Skin of body (tissue), 2 donors: ENCODE results near the gene RAP2B. TPM values are rescaled to one million over a fixed set of nuclear protein-coding genes. Genes with fewer than 3 reads are reported as not detected.

ENCODE experiments used
- DNase-seq: peaks from one replicate; lab custom pipeline; 2025; lab: John Stamatoyannopoulos, UW
- total RNA-seq: library from RNA; depleted of rRNA; stranded (reverse); fragments of >200 nt; gene quantifications from one replicate; pipeline ENCODE4 v1.2.3, GENCODE V29; 2014

The RAP2B gene
- total RNA-seq, 1 donor from 2014 or later = 14.9 TPM

- peak; percentile 95 for DNase-seq
Measured at GRCh38 chr3:153160451-153161137, 1.4 kb upstream of the RAP2B start.

- peak; percentile 100 for DNase-seq
Measured at GRCh38 chr3:153161138-153161713, 800 bp upstream of the RAP2B start.

- no peak for DNase-seq
Measured at GRCh38 chr3:153162513-153163392, 727 bp downstream of the RAP2B start.

GRCh38 chr3:153163393-153163724 lies 1.3 kb downstream of the RAP2B start:
- DNase-seq = no peak

GRCh38 chr3:153163756-153164550 lies 1.9 kb downstream of the RAP2B start:
- peak; percentile 29 for DNase-seq

GRCh38 chr3:153165261-153165681 lies 3.2 kb downstream of the RAP2B start:
- no peak for DNase-seq

- no peak for DNase-seq
Measured at GRCh38 chr3:153166206-153166605, 4.2 kb downstream of the RAP2B start.

- no peak for DNase-seq
Measured at GRCh38 chr3:153166796-153167195, 4.8 kb downstream of the RAP2B start.

GRCh38 chr3:153169793-153170383 lies 7.9 kb downstream of the RAP2B start:
- no peak for DNase-seq

- no peak for DNase-seq
Measured at GRCh38 chr3:153171256-153171655, 9.2 kb downstream of the RAP2B start.

- DNase-seq = no peak
Measured at GRCh38 chr3:153171918-153172317, 9.9 kb downstream of the RAP2B start.

GRCh38 chr3:153172796-153173757 lies 11.1 kb downstream of the RAP2B start:
- no peak for DNase-seq

GRCh38 chr3:153173758-153174516 lies 11.9 kb downstream of the RAP2B start:
- no peak for DNase-seq

GRCh38 chr3:153176197-153176596 lies 14.2 kb downstream of the RAP2B start:
- no peak for DNase-seq

GRCh38 chr3:153180860-153181372 lies 18.9 kb downstream of the RAP2B start:
- no peak for DNase-seq

GRCh38 chr3:153182501-153183293 lies 20.7 kb downstream of the RAP2B start:
- DNase-seq = no peak

- DNase-seq = no peak
Measured at GRCh38 chr3:153190923-153191322, 28.9 kb downstream of the RAP2B start.

- no peak for DNase-seq
Measured at GRCh38 chr3:153192327-153192726, 30.3 kb downstream of the RAP2B start.
